GM18858 (cell line): Measurements from ENCODE around the gene CPNE8.

Experiments
- ATAC-seq: cut with Tn5 transposase; IDR thresholded peaks from one replicate; pipeline ENCODE4 v1.9.1; 2021; ENCODE audit not compliant: unreplicated experiment

Gene CPNE8

DNA sequence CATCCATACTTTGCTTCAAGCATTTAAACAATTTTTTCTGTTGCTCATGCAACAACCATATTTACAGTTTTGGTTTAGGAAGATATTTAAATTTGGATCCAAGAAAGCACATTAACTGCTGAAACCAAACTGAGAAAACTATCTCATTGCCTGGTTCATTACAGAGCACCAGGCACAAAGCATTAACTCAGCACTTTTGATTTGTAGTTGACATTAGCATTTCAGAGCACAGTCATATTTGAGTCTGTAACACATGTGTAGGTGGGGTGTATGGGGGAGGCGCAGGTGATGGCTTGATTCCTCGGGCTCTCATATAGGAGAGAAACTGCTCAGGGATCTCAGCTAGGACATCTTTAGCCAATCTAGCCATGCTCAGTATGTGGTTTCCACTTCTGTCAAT, 251.7 kb downstream of the CPNE8 start:
- ATAC-seq, result no peak

DNA sequence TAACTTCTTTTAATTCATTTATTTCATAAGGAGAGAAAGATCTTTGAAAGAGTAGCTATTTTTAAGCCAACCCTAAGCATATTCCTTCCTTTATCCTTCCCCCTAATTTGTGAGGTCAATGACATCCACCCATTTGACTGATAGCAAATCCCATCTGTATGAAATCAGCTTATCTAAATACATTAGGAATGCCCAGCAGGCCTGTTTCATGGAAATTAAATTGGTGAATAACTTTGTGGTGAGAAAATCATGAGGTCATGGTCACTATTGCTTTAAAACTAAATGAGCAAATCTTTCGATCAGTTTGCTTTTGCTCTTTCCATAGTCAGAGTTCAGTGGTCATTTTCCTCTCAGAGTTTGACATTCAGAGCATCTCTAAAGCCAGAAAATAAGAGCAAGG, 256.6 kb downstream of the CPNE8 start:
- ATAC-seq, result no peak

DNA sequence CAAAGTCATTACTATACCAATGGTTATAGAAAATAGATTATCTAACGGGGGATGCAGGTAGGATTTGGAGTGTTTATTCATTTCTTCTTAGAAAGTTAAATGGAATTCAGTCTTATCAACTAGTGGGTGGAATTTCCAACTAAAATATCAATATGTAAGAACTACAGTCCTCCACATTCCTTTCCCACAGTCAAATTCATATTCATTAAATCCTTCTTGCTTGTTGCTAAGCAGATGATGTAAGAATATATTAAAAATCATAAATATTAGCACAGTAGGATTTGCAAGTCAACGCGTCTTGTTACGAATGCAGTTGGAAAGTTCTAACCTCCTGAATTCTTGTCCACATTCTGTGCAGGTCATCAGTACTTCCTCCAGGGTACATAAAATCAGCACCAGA, 259.2 kb downstream of the CPNE8 start:
- no peak for ATAC-seq

DNA sequence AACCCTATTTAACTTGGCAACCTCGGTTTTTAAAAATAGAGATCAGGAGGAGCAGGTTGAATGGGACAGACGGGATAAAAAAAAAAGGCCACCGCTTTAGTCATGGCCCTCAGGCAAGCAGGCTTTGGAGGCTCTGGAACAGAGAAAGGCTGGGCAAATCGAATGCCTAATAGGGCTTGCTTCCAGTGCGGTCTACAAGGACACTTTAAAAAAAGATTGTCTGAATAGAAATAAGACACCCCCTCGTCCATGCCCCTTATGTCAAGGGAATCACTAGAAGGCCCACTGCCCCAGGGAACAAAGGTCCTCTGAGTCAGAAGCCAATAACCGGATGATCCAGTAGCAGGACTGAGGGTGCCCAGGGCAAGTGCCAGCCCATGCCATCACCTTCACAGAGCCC, 265.8 kb downstream of the CPNE8 start:
- ATAC-seq, result no peak

DNA sequence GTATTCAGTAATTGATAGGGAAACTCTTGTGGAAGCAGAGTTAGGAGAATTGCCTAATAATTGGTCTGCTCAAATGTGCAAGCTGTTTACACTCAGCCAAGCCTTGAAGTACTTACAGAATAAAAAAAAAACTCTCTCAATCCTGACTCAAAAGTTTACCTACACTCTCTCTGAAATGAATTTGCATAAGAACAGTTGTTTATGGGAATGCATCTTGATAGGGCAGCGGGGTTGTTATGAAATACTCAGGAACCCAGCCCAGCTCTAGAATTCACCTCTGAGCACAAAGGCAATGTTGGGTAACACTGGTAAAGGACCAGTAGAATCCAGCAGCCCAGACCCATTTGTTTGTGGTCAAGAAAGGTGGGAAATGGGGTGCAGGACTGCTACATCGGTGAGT, 267.0 kb downstream of the CPNE8 start:
- ATAC-seq, result no peak

DNA sequence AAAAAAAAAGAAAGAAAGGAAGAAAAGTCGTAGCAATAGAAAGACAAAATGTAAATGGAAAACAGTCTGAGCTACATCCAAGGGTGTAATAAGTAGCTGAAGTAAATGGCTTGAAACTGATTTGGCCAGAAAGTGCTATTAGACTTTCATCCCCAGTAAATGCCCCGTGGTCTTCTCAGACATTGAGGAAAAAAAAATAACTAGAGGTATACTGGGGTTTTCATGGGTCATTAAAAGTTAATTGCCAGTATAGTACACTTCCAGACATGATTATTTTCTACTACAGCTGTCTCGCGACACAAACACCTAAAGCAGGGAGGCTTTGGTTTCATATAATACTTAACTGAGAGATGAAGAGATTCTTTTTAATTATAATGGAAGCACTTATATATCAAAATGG, 271.9 kb downstream of the CPNE8 start:
- no peak for ATAC-seq

DNA sequence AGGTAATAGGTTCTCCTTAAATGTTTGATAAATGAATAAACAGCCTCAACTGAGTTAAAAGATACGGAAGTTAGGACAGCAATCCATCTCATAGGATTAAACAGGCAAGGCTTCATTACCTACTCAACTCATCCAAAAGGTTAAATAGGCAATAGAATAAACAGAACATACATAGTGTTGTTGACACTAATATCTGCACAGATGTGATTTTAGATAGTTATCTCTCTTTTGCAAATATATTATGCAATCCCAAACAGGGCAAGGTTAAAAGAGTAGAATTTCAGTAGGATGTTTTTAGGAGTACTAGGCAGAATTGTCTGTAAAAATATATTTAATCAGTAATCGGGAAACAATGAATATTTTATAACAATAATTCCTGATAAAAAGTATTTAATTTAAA, 276.3 kb downstream of the CPNE8 start:
- no peak for ATAC-seq

DNA sequence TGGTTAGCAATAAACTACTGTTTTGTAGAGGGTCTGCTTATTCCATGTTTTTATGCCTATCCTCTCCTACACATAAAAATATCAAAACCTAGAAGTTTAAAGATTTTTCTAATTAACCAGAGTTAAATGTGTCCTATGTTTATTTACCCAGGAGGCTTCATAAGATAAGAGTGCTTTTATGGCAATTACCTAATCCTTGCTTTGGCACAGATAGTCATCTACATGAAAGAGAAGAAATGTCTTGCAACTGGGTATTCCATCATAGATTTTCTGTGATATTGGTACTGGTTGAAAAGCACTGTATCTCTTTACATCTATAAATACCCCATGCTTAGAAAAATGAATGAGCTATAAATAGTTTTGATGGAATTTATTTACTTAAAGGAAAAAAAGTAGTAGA, 277.1 kb downstream of the CPNE8 start:
- ATAC-seq, result no peak

DNA sequence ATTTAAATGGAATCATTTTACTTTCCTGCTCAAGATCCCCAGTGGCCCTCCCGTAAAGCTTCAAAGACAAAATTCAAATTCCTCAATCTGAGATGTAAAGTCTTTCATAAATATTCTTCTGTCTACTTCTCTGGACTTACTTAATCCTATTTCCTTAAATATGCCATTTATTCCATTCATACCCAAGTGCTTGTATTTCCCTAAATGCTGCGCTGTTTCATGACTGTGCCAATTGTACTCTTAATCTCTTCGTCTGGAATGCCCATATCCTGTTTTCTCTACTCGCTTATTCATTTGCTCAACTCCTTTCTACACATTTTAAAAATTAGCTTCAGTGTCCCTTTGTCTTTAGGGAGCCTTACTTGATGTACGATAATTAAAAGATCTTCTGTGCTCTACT, 280.1 kb downstream of the CPNE8 start:
- ATAC-seq, result no peak

DNA sequence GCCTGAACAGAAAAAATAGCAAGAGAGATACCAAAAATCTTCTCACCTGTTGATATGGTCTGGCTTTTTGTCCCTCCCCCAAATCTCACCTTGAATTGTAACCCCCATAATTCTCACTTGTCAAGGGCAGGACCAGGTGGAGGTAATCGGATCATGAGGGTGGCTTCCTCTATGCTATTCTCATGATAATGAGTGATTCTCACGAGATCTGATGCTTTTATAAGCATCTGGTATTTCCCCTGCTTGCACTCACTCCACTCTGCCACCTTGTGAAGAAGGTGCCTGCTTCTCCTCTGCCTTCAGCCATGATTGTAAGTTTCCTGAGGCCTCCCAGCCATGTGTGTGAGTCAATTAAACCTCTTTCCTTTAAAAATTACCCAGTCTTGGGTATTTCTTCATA, 291.2 kb downstream of the CPNE8 start:
- ATAC-seq, result no peak

DNA sequence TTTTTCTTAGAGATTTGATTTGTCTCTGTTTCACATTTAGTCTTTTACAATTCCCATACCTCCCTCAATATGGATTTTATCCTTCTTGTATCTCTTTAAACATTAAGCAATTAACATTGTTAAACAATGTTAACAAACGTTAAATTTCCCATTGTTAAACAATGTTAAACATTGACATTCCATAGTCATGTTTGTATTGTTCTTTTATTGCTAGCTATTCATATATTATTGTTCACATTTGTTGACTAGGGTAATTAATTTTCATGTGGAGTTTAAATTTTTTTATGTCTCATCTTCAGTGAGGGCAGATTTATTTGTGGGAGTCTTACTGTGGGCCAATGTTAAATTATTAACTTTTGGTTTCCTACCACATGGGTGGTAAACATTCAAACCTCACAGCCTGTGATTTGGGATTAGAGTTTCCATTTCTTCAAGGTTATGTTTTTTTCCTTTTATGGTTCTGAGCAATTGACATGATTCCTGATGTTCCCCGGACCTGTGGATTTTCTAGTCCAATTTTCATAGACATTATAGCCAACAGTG, 294.5 kb downstream of the CPNE8 start:
- no peak for ATAC-seq

DNA sequence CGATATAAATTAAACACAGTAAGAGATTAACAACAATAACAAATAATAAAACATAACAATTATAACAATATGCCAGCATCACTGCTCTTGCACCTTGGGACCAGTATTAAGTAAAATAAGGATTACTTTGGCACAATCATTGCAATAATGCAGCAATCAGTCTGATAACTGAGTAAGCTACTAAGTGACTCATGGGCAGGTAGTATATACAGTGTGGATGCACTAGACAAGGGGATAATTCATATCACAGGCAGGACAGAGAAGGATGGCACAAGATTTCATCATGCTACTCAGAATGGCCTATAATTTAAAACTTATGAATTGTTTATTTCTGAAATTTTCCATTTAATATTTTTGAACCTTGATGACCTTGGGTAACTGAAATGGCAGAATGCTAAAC, 298.1 kb downstream of the CPNE8 start:
- ATAC-seq, result no peak
